Measurements from ENCODE around the gene IGSF6. TPM values are rescaled to one million over a fixed set of nuclear protein-coding genes. Genes with fewer than 3 reads are reported as not detected.
"Not testable (repeated sequence)": the region's sequence is repeated elsewhere in the genome, so short reads cannot be mapped to it uniquely, and the experiment has no call there.

Gene IGSF6
- total and polyA plus RNA-seq, 2 of the 8 experiments (the other 6 are each of a cell fraction or from before 2014, with no cell fraction given), result not detected

- H2BK5ac ChIP-seq (ENCODE audit: low read depth, low read length); H4K91ac ChIP-seq (replicated peaks; ENCODE audit: insufficient read length, low read length); DNase-seq (ENCODE audit: low read depth in 1 of 2, low spot score in 2 of 2); H3K79me2 ChIP-seq (ENCODE audit: control insufficient read depth in 1 of 2, insufficient read depth in 2 of 2, low read length in 2 of 2); H4K20me1 ChIP-seq (replicated peaks in 1 of 2; ENCODE audit: control insufficient read depth in 1 of 2, insufficient read depth in 2 of 2, low read length in 2 of 2); H3K4me1 ChIP-seq (replicated peaks in 1 of 4; ENCODE audit: control insufficient read depth in 3 of 4, insufficient read depth in 4 of 4, low read length in 3 of 4); H3K79me1 ChIP-seq (ENCODE audit: low read depth, low read length); H3K14ac ChIP-seq (ENCODE audit: insufficient read length); H2AK5ac ChIP-seq (ENCODE audit: low read depth, low read length); H2BK15ac ChIP-seq (ENCODE audit: low read length); FAIRE-seq; H3K4me3 ChIP-seq (ENCODE audit: extremely low read depth in 1 of 4, insufficient read depth in 2 of 4, low read depth in 3 of 4, low read length in 4 of 4); H4K5ac ChIP-seq (ENCODE audit: insufficient read length, low read depth, low read length); H2BK12ac ChIP-seq (ENCODE audit: low read depth, low read length); H3K23ac ChIP-seq (ENCODE audit: insufficient read length); H2BK120ac ChIP-seq (replicated peaks; ENCODE audit: low read depth, low read length); H2BK20ac ChIP-seq (ENCODE audit: low read length); H3K9me3 ChIP-seq (ENCODE audit: insufficient read depth in 2 of 2, low read depth in 1 of 2, low read length in 1 of 2); H2AFZ ChIP-seq (ENCODE audit: low read length); H3K27me3 ChIP-seq (replicated peaks in 1 of 4; ENCODE audit: control insufficient read depth in 3 of 4, extremely low read depth in 1 of 4, insufficient read depth in 3 of 4, low read length in 3 of 4); POLR2A ChIA-PET (ENCODE audit: partially characterized antibody); H3K18ac ChIP-seq (ENCODE audit: extremely low read depth, low read length); H4K8ac ChIP-seq (ENCODE audit: extremely low read depth, insufficient read depth, low read length); H3K4ac ChIP-seq (replicated peaks; ENCODE audit: insufficient read length, low read depth, low read length); H3K56ac ChIP-seq (replicated peaks; ENCODE audit: insufficient read length, low read depth, low read length); H3K9ac ChIP-seq (replicated peaks in 1 of 4; ENCODE audit: extremely low read depth in 1 of 4, low read depth in 3 of 4, low read length in 3 of 4); H3K4me2 ChIP-seq (ENCODE audit: insufficient read depth in 1 of 2, low read depth in 2 of 2, low read length in 2 of 2); H3K27ac ChIP-seq (ENCODE audit: low read depth, low read length); H3K23me2 ChIP-seq (ENCODE audit: low read depth, low read length): not testable (repeated sequence)
- H3K36me3 ChIP-seq (ENCODE audit: control insufficient read depth in 2 of 4, insufficient read depth in 4 of 4, low read length in 3 of 4), result peaks cover 0 to 36% (median 14%) of the 10 kb centered on the region in 4 experiments; a peak in 5 of 8 replicates
- CTCF ChIA-PET (ENCODE audit: partially characterized antibody), result interaction anchor here (1.3 to 2.3 kb wide), 3 partner anchors 9 to 77 kb away, joined by 4 to 8 read pairs (median 8); no protein-coding TSS in a partner anchor
- WGBS, 2 experiments (ENCODE audit: extremely low coverage in 1 of 2, insufficient coverage in 1 of 2, insufficient read length in 1 of 2, insufficient replicate concordance in 2 of 2, low coverage in 1 of 2, low lambda C conversion rate in 2 of 2, missing lambda C conversion rate in 1 of 2), result 99% methylated on average over 6 of the region's 6 CpGs; no CpG with 5 or more reads in 1 of the 2 experiments
Measured at GRCh38 chr16:21630866-21631265, 21.5 kb downstream of the IGSF6 start.
